Smooth muscle cell (in vitro differentiated cells): ENCODE measurements around the gene SLC1A3. TPM values are rescaled to one million over a fixed set of nuclear protein-coding genes. Genes with fewer than 3 reads are reported as not detected.
"Not testable (repeated sequence)": the region's sequence is repeated elsewhere in the genome, so short reads cannot be mapped to it uniquely, and the experiment has no call there.

Source experiments
- DNase-seq: peaks from one replicate; lab custom pipeline; 2025; ENCODE audit not compliant: unreplicated experiment; lab: John Stamatoyannopoulos, UW
- H2AFZ ChIP-seq: fragments of 200-600 bp; sonication (generic); 2 replicates; pipeline ENCODE4 v1.6.0; 2016; ENCODE audit warnings: antibody characterized with exemption, low read depth, mild to moderate bottlenecking
- H3F3A ChIP-seq: fragments of 200-600 bp; sonication (generic); 2 replicates; pipeline ENCODE4 v1.6.0; 2017; ENCODE audit warnings: antibody characterized with exemption, low read depth
- H3K27ac ChIP-seq: fragments of 200-600 bp; sonication (generic); 2 replicates; pipeline ENCODE4 v1.5.1; 2016; ENCODE audit warnings: low read depth, mild to moderate bottlenecking
- H3K27me3 ChIP-seq: fragments of 200-600 bp; sonication (generic); 2 replicates; pipeline ENCODE4 v1.6.1; 2016; ENCODE audit warnings: low read depth, mild to moderate bottlenecking
- H3K36me3 ChIP-seq: fragments of 200-600 bp; sonication (generic); 2 replicates; pipeline ENCODE4 v1.5.1; 2016; ENCODE audit warnings: low read depth
- H3K4me1 ChIP-seq: fragments of 200-600 bp; sonication (generic); 2 replicates; pipeline ENCODE4 v1.5.1; 2016; ENCODE audit warnings: low read depth
- H3K4me2 ChIP-seq: fragments of 200-600 bp; sonication (generic); 2 replicates; pipeline ENCODE4 v1.6.0; 2016; ENCODE audit warnings: mild to moderate bottlenecking
- H3K4me3 ChIP-seq: fragments of 200-600 bp; sonication (generic); 2 replicates; pipeline ENCODE4 v1.5.1; 2016; ENCODE audit warnings: mild to moderate bottlenecking
- H3K79me2 ChIP-seq: fragments of 200-600 bp; sonication (generic); 2 replicates; pipeline ENCODE4 v1.6.0; 2016; ENCODE audit warnings: low read depth, mild to moderate bottlenecking
- H3K9ac ChIP-seq: fragments of 200-600 bp; sonication (generic); 2 replicates; pipeline ENCODE4 v1.6.0; 2016; ENCODE audit warnings: low read depth
- H3K9me3 ChIP-seq: fragments of 200-600 bp; sonication (generic); replicated peaks from 2 replicates; pipeline ENCODE4 v1.5.1; 2016; ENCODE audit warnings: low read depth
- H4K20me1 ChIP-seq: fragments of 200-600 bp; sonication (generic); 2 replicates; pipeline ENCODE4 v1.6.0; 2016; ENCODE audit warnings: low read depth
- CTCF ChIP-seq: fragments of 200-600 bp; sonication (generic); IDR thresholded peaks from 2 replicates; pipeline ENCODE4 v1.5.1; 2017; ENCODE audit warnings: borderline replicate concordance, mild to moderate bottlenecking, antibody characterized with exemption; ENCODE audit not compliant: insufficient read depth, poor library complexity, severe bottlenecking
- WGBS: methylation state at CpG from one replicate; pipeline ENCODE4 v1.1.7; 2016; ENCODE audit warnings: low lambda C conversion rate; 5-methylcytosine and 5-hydroxymethylcytosine counted together
- polyA plus RNA-seq: library from polyadenylated mRNA; unstranded; fragments of >200 nt; fragmentation: Nextera tagmentation; extraction: Ambion mirVana; gene quantifications from 2 replicates; pipeline ENCODE4 v1.2.1, GENCODE V29; 2016
- total RNA-seq: library from RNA; depleted of rRNA; stranded (reverse); fragments of >200 nt; gene quantifications from 2 replicates; pipeline ENCODE4 v1.2.3, GENCODE V29; 2014

SLC1A3 gene
- total and polyA plus RNA-seq, 2 experiments from 2014 or later: 2.1 to 6.8 TPM

- H3K27ac ChIP-seq: no peak overlapping the region
- H3K4me2 ChIP-seq: peak overlapping the region; percentile 19
- H3K36me3 ChIP-seq: no peaks in the 10 kb centered on the region
- H4K20me1 ChIP-seq: no peaks in the 10 kb centered on the region
- no peak overlapping the region for H3K9ac ChIP-seq
- H3K27me3 ChIP-seq: no peaks in the 10 kb centered on the region
- 73% methylated on average over 4 of the region's 4 CpGs for WGBS
- no peaks in the 10 kb centered on the region for H3K9me3 ChIP-seq
- no peaks in the 10 kb centered on the region for H3K79me2 ChIP-seq
- TF ChIP-seq CTCF: no peak
- no peak for DNase-seq
- peak overlapping the region; percentile 2 for H2AFZ ChIP-seq
- H3K4me1 ChIP-seq: peaks cover 10% of the 10 kb centered on the region
- no peaks in the 10 kb centered on the region for H3F3A ChIP-seq
- no peak overlapping the region for H3K4me3 ChIP-seq
Measured at GRCh38 chr5:36575361-36575781, 31.0 kb upstream of the SLC1A3 start.

- Histone ChIP-seq H4K20me1 (no peaks in the 10 kb centered on the region), H3K9ac (no peak overlapping the region), H3K79me2 (no peaks in the 10 kb centered on the region), H2AFZ (no peak overlapping the region), H3F3A (no peaks in the 10 kb centered on the region), H3K4me3 (no peak overlapping the region), H3K27me3 (no peaks in the 10 kb centered on the region), H3K36me3 (no peaks in the 10 kb centered on the region), H3K27ac (no peak overlapping the region), H3K9me3 (no peaks in the 10 kb centered on the region), H3K4me2 (no peak overlapping the region), H3K4me1 (peaks cover 11% of the 10 kb centered on the region)
- no peak for TF ChIP-seq CTCF
- 91% methylated on average over 2 of the region's 2 CpGs for WGBS
- DNase-seq: no peak
Measured at GRCh38 chr5:36576721-36577120, 29.7 kb upstream of the SLC1A3 start.

GRCh38 chr5:36579858-36580257, 26.5 kb upstream of the SLC1A3 start:
- H2AFZ ChIP-seq, H3K4me3 ChIP-seq, H3K27me3 ChIP-seq, H3K27ac ChIP-seq, H4K20me1 ChIP-seq, H3K79me2 ChIP-seq, H3K4me1 ChIP-seq, H3K9me3 ChIP-seq, DNase-seq, H3K4me2 ChIP-seq, H3K36me3 ChIP-seq, H3F3A ChIP-seq, H3K9ac ChIP-seq: not testable (repeated sequence)

- no peak for TF ChIP-seq CTCF
- Histone ChIP-seq H3K9ac (no peak overlapping the region), H4K20me1 (no peaks in the 10 kb centered on the region), H3K27me3 (peaks cover 3% of the 10 kb centered on the region), H3K79me2 (no peaks in the 10 kb centered on the region), H3K4me3 (no peak overlapping the region), H3K36me3 (no peaks in the 10 kb centered on the region), H3K9me3 (no peaks in the 10 kb centered on the region), H3K4me1 (peaks cover 6% of the 10 kb centered on the region), H3F3A (no peaks in the 10 kb centered on the region), H3K4me2 (peak overlapping the region; percentile 44), H2AFZ (no peak overlapping the region), H3K27ac (no peak overlapping the region)
- 34% methylated on average over 3 of the region's 3 CpGs for WGBS
- no peak for DNase-seq
Measured at GRCh38 chr5:36581070-36581469, 25.3 kb upstream of the SLC1A3 start.
